ENCODE measurements around the gene ABTB2.

The ABTB2 gene

GRCh38 chr11:34280945-34281872, 76.6 kb downstream of the ABTB2 start:
- no peak for DNase-seq

- no peak for DNase-seq
Observed at GRCh38 chr11:34278693-34279297, 79.0 kb downstream of the ABTB2 start.

- DNase-seq = no peak
Observed at GRCh38 chr11:34278175-34278574, 79.6 kb downstream of the ABTB2 start.

- DNase-seq = no peak
Observed at GRCh38 chr11:34277171-34277570, 80.6 kb downstream of the ABTB2 start.

- DNase-seq = no peak
Observed at GRCh38 chr11:34276352-34276864, 81.4 kb downstream of the ABTB2 start.

GRCh38 chr11:34275486-34275885, 82.3 kb downstream of the ABTB2 start:
- DNase-seq = no peak

- DNase-seq = peak; percentile 44
Observed at GRCh38 chr11:34274712-34275398, 83.0 kb downstream of the ABTB2 start.

GRCh38 chr11:34273099-34273498, 84.7 kb downstream of the ABTB2 start:
- no peak for DNase-seq

- no peak for DNase-seq
Observed at GRCh38 chr11:34271727-34272126, 86.1 kb downstream of the ABTB2 start.

GRCh38 chr11:34270711-34271110, 87.1 kb downstream of the ABTB2 start:
- no peak for DNase-seq

- DNase-seq = no peak
Observed at GRCh38 chr11:34269694-34270245, 88.0 kb downstream of the ABTB2 start.

- no peak for DNase-seq
Observed at GRCh38 chr11:34268906-34269430, 88.8 kb downstream of the ABTB2 start.

GRCh38 chr11:34267417-34267816, 90.4 kb downstream of the ABTB2 start:
- DNase-seq = no peak

- no peak for DNase-seq
Observed at GRCh38 chr11:34267013-34267412, 90.8 kb downstream of the ABTB2 start.

GRCh38 chr11:34266090-34266912, 91.5 kb downstream of the ABTB2 start:
- no peak for DNase-seq

- DNase-seq = no peak
Observed at GRCh38 chr11:34264303-34265110, 93.3 kb downstream of the ABTB2 start.

GRCh38 chr11:34263441-34264091, 94.2 kb downstream of the ABTB2 start:
- DNase-seq = peak; percentile 47

- DNase-seq = no peak
Observed at GRCh38 chr11:34262531-34263081, 95.2 kb downstream of the ABTB2 start.

- DNase-seq = no peak
Observed at GRCh38 chr11:34261820-34262219, 96.0 kb downstream of the ABTB2 start.

GRCh38 chr11:34261095-34261494, 96.7 kb downstream of the ABTB2 start:
- no peak for DNase-seq
